Cardiac muscle cell (in vitro differentiated cells and primary cell): Measurements from ENCODE around the gene MACROD2. TPM values are rescaled to one million over a fixed set of nuclear protein-coding genes. Genes with fewer than 3 reads are reported as not detected.

Source experiments
- DNase-seq, 2 donors: peaks; one replicate each; pipeline versions ENCODE4 v3.0.0 to v3.0.0-alpha.2; 2010 to 2017; ENCODE audit warnings: low read depth in 1 of 2, low spot score in 1 of 2
- H3K27ac ChIP-seq: fragments of 200-600 bp; sonication (generic); 2 replicates; pipeline ENCODE4 v1.5.1; 2016
- H3K27me3 ChIP-seq: fragments of 200-600 bp; sonication (generic); 2 replicates; pipeline ENCODE4 v1.6.0; 2016; ENCODE audit warnings: control low read depth
- H3K36me3 ChIP-seq: fragments of 200-600 bp; sonication (generic); 2 replicates; pipeline ENCODE4 v1.5.1; 2016; ENCODE audit warnings: control low read depth
- H3K4me1 ChIP-seq: fragments of 200-600 bp; sonication (generic); 2 replicates; pipeline ENCODE4 v1.8.1; 2017; ENCODE audit warnings: low read depth, mild to moderate bottlenecking, mixed run types
- H3K4me3 ChIP-seq: fragments of 200-600 bp; sonication (generic); 2 replicates; pipeline ENCODE4 v1.5.1; 2016; ENCODE audit warnings: mild to moderate bottlenecking
- H3K9me3 ChIP-seq: fragments of 200-600 bp; sonication (generic); 2 replicates; pipeline ENCODE4 v1.5.1; 2017; ENCODE audit warnings: low read depth, mild to moderate bottlenecking, control low read depth
- polyA plus RNA-seq: library from polyadenylated mRNA; unstranded; fragments of >200 nt; fragmentation: Nextera tagmentation; extraction: Ambion mirVana; gene quantifications from 2 replicates; pipeline ENCODE4 v1.2.1, GENCODE V29; 2016
- total RNA-seq: library from RNA; depleted of rRNA; stranded (reverse); fragments of >200 nt; gene quantifications from 2 replicates; pipeline ENCODE4 v1.2.3, GENCODE V29; 2016
- TF ChIP-seq, protein P1 (sequence below): IDR thresholded peaks from 2 replicates; pipeline ENCODE4 v1.5.1; 2012; ENCODE audit warnings: low read depth, mild to moderate bottlenecking, low read length

The MACROD2 gene
- total and polyA plus RNA-seq, 2 experiments from 2014 or later = 9.3 to 14.4 TPM

DNA sequence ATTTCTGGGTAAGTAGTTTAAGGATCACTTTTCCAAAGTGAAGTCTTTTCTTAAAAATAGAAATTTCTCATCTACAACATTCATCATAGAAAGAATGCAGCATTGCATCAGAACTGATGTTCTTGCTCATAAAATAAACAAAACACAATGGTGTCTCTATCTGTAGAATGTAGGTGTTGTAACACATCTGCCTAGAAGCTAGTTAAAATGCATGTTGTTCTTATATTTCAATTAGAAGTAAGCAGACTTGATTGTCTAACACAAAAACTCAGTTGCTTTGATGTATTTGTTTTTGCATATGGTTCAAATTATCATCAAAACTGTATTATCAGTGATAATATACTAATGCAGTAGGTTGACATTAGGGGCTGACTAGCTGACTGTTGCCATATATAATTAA lies 996.8 kb downstream of the MACROD2 start:
- no peak overlapping the region for H3K4me3 ChIP-seq
- DNase-seq = peak in 1 of 2 donors; percentile 6

DNA sequence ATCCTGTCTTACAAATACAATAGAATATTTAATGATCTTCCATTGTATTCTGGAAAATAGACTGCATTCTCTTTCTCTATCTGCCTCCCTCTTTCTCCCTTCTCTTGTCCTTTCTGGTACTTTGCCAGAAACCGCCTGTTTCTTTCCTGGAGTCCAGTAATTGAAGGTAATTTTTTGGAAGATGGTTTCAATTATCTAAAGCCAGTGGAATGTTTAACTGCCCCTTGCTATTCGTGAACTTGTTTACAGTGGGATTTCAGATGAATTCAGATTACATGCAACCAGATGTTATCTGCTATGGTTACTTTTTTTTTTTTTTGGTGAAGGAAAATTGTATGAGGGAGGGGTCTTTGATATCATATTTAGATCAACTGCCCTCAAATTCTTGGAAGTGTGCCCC lies 997.6 kb downstream of the MACROD2 start:
- H3K36me3 ChIP-seq = no peaks in the 10 kb centered on the region
- H3K4me3 ChIP-seq = no peak overlapping the region
- no peak for DNase-seq
- no peaks in the 10 kb centered on the region for H3K27me3 ChIP-seq
- H3K27ac ChIP-seq = no peak overlapping the region
- TF ChIP-seq, protein P1, sequence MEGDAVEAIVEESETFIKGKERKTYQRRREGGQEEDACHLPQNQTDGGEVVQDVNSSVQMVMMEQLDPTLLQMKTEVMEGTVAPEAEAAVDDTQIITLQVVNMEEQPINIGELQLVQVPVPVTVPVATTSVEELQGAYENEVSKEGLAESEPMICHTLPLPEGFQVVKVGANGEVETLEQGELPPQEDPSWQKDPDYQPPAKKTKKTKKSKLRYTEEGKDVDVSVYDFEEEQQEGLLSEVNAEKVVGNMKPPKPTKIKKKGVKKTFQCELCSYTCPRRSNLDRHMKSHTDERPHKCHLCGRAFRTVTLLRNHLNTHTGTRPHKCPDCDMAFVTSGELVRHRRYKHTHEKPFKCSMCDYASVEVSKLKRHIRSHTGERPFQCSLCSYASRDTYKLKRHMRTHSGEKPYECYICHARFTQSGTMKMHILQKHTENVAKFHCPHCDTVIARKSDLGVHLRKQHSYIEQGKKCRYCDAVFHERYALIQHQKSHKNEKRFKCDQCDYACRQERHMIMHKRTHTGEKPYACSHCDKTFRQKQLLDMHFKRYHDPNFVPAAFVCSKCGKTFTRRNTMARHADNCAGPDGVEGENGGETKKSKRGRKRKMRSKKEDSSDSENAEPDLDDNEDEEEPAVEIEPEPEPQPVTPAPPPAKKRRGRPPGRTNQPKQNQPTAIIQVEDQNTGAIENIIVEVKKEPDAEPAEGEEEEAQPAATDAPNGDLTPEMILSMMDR = no peak
- H3K9me3 ChIP-seq = no peaks in the 10 kb centered on the region
- H3K4me1 ChIP-seq = no peaks in the 10 kb centered on the region

More for the DNA sequence above, 996.8 kb downstream of the MACROD2 start:
- no peaks in the 10 kb centered on the region for H3K9me3 ChIP-seq
- no peaks in the 10 kb centered on the region for H3K36me3 ChIP-seq
- no peaks in the 10 kb centered on the region for H3K4me1 ChIP-seq
- H3K27ac ChIP-seq = no peak overlapping the region
- H3K27me3 ChIP-seq = no peaks in the 10 kb centered on the region
- TF ChIP-seq, protein P1 = no peak

DNA sequence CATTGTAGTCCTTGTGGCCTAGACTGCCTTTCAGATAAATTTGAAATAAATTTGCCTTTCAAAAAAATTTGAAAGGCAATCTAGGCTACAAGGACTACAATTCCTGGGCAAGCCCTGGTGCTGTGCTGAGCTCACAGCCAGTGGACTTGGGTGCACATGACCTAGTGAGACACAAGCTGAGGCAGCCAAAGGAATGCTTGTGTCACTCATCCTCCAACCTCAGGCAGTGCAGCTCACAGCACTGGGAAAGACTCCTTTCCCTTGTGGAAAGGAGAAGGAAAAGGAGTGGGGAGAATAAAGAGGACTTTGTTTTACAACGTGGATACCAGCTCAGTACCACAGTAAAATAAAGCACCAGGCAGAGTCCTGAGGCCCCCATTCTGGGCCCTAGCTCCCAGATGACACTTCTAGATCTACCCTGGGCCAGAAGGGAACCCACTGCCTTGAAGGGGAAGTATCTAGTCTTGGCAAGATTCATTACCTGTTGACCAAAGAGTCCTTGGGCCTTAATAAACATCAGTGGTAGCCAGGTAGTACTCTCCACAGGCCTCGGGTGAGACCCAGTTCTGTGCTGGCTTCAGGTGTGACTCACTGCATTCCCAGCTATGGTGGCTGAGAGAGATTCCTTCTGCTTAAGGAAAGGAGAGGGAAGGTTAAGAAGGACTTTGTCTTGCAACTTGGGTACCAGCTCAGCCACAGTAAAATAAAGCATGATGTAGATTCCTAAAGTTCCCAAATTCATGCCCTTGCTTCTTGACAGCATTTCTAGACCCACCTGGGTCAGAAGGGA lies 1001.8 kb downstream of the MACROD2 start:
- no peak overlapping the region for H3K27ac ChIP-seq

DNA sequence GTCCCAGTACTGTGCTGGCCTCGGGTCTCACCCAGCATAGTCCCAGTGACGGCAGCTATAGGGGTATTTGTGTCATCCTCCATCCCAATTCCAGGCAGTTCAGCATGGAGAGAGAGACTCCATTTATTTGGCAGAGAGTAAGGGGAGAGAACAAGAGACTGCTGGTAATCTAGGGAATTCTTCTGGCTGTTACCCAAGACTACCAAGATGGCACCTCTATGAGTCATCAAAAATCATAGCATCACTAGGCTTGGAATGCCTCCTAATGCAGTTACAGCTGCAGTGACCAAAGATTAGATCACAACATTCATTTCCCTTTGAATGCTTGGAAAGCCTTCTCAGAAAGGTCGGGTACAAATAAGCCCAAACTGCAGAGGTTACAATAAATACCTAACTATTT lies 1002.5 kb downstream of the MACROD2 start:
- H3K4me1 ChIP-seq = no peaks in the 10 kb centered on the region
- TF ChIP-seq, protein P1 = no peak
- no peak overlapping the region for H3K27ac ChIP-seq
- no peak overlapping the region for H3K4me3 ChIP-seq
- H3K36me3 ChIP-seq = no peaks in the 10 kb centered on the region
- no peaks in the 10 kb centered on the region for H3K9me3 ChIP-seq
- peak in 1 of 2 donors; percentile 17 for DNase-seq
- H3K27me3 ChIP-seq = no peaks in the 10 kb centered on the region

More for the DNA sequence above, 1001.8 kb downstream of the MACROD2 start:
- H3K4me3 ChIP-seq = no peak overlapping the region
- H3K27me3 ChIP-seq = no peaks in the 10 kb centered on the region
- no peaks in the 10 kb centered on the region for H3K9me3 ChIP-seq
- TF ChIP-seq, protein P1 = no peak
- no peaks in the 10 kb centered on the region for H3K36me3 ChIP-seq
- H3K4me1 ChIP-seq = no peaks in the 10 kb centered on the region
- DNase-seq = no peak

DNA sequence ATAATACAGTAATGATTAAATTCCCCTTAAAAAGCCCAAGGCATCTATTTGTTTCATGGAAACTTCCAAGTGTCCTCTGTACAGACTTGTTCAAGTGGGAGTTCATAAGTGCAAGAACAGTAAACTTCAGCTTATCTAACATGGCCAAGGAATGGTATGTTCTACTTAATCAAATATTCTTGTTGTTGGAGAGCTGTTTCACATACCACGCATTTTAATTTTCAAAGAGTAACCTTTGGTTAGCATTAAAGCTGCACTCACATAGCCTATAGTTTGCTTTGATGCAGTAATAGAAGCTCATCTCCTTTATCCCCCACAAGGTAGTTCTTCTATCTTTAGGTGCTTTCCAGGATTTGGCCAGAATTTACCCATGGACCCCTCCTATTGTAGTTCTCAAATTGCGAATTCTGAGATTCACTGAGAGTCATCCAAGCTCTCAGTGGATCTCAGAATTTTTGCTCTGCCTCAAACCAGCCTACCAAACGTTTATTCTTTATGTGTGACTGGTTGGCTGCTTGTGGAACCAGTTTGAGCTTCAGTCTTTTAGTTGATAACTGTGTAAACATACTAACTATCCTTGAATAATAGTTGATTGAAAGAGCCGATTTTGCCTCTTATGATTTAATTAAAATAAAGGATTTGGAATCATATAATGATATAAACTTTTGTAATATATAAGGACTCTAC lies 1010.1 kb downstream of the MACROD2 start:
- no peaks in the 10 kb centered on the region for H3K9me3 ChIP-seq
- no peak overlapping the region for H3K27ac ChIP-seq
- H3K4me3 ChIP-seq = no peak overlapping the region
- no peaks in the 10 kb centered on the region for H3K27me3 ChIP-seq
- TF ChIP-seq, protein P1 = no peak
- peak; percentile 15 to 41 for DNase-seq
- H3K4me1 ChIP-seq = peaks cover 10% of the 10 kb centered on the region
- H3K36me3 ChIP-seq = no peaks in the 10 kb centered on the region
